ENCODE measurements around the gene KANK4.
A peak's percentile ranks its signal among the peaks of the same experiment; 100 is the strongest.

The KANK4 gene

GRCh38 chr1:62361431-62361830, 42.2 kb upstream of the KANK4 start:
- POLR2A ChIA-PET (ENCODE audit: low non-redundant PET), result no interaction called here
- CTCF ChIA-PET, result no interaction called here
- no peak overlapping the region for H3K27ac ChIP-seq
- TF ChIP-seq CTCF (conservative IDR thresholded peaks at IDR 0.05; ENCODE audit: low read depth), result no peak
- no peak for DNase-seq (ENCODE audit: low spot score)

DNA sequence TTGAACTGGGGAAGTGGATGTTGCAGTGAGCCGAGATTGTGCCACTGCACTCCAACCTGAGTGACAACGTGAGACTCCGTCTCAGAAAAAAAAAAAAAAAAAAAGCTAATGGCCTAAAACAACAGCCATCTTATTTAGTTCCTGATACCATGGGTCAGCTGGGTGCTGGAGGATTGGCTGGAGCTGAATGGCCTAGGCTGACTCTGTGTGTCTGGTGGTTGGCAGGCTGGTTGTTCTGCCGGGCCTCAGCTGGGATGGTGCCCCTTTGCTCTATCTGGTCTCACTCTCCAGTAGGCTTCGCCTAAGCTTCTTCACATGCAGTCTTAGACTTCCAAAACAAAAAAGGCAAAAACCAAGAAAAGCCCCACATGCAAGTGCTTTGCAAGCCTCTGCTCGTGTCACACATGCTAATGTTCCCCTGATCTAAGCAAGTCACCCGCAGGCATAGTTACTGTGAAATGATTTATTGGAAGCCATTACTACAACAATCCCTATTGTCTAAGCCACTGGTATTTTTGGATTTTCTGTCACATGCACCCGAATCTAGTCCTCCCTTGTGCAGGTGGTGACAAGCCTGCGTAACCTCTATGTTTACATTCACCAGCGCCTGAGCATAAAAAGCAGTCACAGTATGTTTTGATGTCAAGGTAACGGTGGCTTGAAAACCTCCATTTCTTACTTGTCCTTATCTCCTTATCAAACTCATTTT, 39.6 kb upstream of the KANK4 start:
- H3K27ac ChIP-seq, result no peak overlapping the region
- CTCF ChIA-PET, result interaction anchor here (0.6 to 0.9 kb wide), 3 partner anchors 71 to 377 kb away, joined by 3 to 6 read pairs (median 3); no protein-coding TSS in a partner anchor
- TF ChIP-seq CTCF (conservative IDR thresholded peaks at IDR 0.05; ENCODE audit: low read depth), result no peak
- DNase-seq (ENCODE audit: low spot score), result no peak
- POLR2A ChIA-PET (ENCODE audit: low non-redundant PET), result no interaction called here

GRCh38 chr1:62357916-62358315, 38.7 kb upstream of the KANK4 start:
- no peak for TF ChIP-seq CTCF (conservative IDR thresholded peaks at IDR 0.05; ENCODE audit: low read depth)
- ChIA-PET POLR2A (ENCODE audit: low non-redundant PET) (no interaction called here), CTCF (interaction anchor here (0.6 to 0.9 kb wide), 2 partner anchors 148 to 378 kb away, joined by 3 to 6 read pairs; no protein-coding TSS in a partner anchor)
- no peak overlapping the region for H3K27ac ChIP-seq
- no peak for DNase-seq (ENCODE audit: low spot score)

DNA sequence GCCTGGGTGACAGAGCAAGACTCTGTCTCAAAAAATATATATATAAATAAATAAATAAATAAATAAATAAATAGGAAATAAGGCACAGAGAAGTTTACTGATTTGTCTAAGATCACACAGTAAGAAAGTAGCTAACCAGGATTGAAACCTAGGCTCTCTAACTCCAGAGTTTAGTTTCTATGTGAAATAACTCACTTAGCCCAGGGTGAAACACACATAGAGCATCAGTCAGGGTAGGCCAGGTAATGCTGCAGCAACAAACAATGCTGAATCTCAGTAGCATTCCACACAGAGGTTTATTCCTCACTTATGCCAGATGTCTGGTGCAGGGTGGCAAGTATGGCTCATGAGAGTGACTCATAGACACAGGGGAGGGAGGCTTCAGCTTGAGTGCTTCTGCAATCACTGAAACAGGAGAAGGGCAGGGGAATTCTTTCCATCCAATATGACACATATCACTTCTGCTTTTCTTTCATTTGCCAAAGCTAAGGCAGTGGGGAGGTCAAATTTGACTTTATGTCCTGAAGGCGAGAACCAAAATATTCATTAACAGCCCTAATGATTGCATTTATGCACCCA, 37.1 kb upstream of the KANK4 start:
- POLR2A ChIA-PET (ENCODE audit: low non-redundant PET), result no interaction called here
- H3K27ac ChIP-seq, result no peak overlapping the region
- CTCF ChIA-PET, result no interaction called here
- TF ChIP-seq CTCF (conservative IDR thresholded peaks at IDR 0.05; ENCODE audit: low read depth), result no peak
- peak; percentile 93 for DNase-seq (ENCODE audit: low spot score)

DNA sequence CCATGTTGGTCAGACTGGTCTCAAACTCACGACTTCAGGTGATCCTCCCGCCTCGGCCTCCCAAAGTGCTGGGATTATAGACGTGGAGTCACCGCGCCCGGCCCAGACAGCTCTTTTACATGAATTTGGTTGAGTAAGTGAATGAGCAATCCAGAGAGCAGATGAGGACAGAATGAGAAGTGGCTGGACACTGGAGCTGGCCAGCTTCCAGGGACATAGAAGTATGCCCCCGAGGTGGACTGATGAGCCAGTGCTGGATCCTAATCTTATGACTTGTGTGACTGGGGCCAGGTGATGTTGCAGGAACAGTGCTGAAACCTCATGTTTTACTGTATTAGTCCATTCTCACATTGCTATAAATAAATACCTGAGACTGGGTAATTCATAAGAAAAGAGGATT, 35.9 kb upstream of the KANK4 start:
- H3K27ac ChIP-seq, result 0 out of 2 replicates have a peak overlapping the region, but pooled peaks have one; percentile 18
- CTCF ChIA-PET, result no interaction called here
- no peak for TF ChIP-seq CTCF (conservative IDR thresholded peaks at IDR 0.05; ENCODE audit: low read depth)
- POLR2A ChIA-PET (ENCODE audit: low non-redundant PET), result no interaction called here
- no peak for DNase-seq (ENCODE audit: low spot score)

DNA sequence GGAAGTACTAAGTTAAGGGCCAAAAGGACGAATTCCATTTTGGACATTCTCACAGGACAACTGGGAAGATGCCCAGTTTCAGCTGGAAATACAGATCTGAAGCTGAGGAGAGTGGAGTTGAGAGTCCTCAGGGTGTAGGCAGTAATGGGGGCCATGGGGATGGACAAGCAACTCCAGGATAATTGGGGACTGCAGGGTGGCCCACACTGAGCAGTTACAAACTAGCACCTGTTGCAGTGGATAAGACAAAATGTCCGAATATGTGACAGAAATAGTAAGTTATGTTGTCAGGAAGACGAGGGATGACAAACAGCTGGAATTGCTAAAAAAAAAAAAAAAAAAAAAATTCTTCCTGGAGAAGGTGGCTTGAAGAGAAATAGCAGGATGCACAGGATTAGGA, 34.6 kb upstream of the KANK4 start:
- ChIA-PET POLR2A (ENCODE audit: low non-redundant PET) (no interaction called here), CTCF (interaction anchor here (0.6 kb wide), 1 partner anchor 111 kb away, joined by 4 read pairs; no protein-coding TSS in a partner anchor)
- no peak for DNase-seq (ENCODE audit: low spot score)
- no peak overlapping the region for H3K27ac ChIP-seq
- TF ChIP-seq CTCF (conservative IDR thresholded peaks at IDR 0.05; ENCODE audit: low read depth), result no peak
